ENCODE measurements around the gene NR6A1. TPM values are rescaled to one million over a fixed set of nuclear protein-coding genes. Genes with fewer than 3 reads are reported as not detected.

Gene NR6A1
- polyA plus RNA-seq, 2 of the 4 experiments (the other 2 are of a cell fraction): 1.7 to 3.3 TPM

DNA sequence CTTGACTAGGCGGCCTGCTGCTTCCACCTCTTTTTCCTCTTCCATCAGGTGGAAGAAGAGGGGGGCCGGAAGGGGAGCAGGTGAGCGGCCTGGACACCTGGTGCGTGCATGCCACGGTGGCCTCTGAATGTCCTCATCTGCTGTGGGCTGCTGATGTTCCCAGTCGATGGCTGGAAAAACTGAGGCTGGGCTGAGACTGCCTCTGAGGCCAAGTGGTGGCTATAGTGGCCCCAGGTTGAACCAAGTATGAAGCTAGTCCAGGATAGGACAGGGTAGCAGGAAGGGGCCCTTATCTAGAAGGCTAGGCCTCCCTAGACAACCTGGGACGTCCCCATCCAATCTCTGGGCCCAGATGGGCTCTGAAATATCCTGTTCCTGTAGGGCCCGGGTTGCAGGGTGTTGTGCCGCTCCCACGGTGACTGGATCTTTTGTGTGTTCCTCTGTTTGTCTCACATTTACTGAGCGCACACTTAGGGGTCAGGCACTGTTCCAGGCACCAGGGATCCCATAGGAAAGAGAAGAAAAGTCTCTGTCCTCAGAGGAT, 263.2 kb downstream of the NR6A1 start:
- TF ChIP-seq, protein P1, sequence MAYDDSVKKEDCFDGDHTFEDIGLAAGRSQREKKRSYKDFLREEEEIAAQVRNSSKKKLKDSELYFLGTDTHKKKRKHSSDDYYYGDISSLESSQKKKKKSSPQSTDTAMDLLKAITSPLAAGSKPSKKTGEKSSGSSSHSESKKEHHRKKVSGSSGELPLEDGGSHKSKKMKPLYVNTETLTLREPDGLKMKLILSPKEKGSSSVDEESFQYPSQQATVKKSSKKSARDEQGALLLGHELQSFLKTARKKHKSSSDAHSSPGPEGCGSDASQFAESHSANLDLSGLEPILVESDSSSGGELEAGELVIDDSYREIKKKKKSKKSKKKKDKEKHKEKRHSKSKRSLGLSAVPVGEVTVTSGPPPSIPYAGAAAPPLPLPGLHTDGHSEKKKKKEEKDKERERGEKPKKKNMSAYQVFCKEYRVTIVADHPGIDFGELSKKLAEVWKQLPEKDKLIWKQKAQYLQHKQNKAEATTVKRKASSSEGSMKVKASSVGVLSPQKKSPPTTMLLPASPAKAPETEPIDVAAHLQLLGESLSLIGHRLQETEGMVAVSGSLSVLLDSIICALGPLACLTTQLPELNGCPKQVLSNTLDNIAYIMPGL (CRISPR knock-in tag; IDR thresholded peaks at IDR 0.05; ENCODE audit: borderline replicate concordance): no peak
- TF ChIP-seq HOXB13 (CRISPR knock-in tag; IDR thresholded peaks at IDR 0.05; ENCODE audit: low read depth): no peak
- TF ChIP-seq SMC3 (IDR thresholded peaks at IDR 0.05): no peak
- no peak for TF ChIP-seq NPAS2 (CRISPR knock-in tag; IDR thresholded peaks at IDR 0.05; ENCODE audit: borderline replicate concordance)
- TF ChIP-seq, protein P2, sequence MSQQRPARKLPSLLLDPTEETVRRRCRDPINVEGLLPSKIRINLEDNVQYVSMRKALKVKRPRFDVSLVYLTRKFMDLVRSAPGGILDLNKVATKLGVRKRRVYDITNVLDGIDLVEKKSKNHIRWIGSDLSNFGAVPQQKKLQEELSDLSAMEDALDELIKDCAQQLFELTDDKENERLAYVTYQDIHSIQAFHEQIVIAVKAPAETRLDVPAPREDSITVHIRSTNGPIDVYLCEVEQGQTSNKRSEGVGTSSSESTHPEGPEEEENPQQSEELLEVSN (IDR thresholded peaks at IDR 0.05; ENCODE audit: borderline replicate concordance, low read depth): no peak
- TF ChIP-seq, protein P3, sequence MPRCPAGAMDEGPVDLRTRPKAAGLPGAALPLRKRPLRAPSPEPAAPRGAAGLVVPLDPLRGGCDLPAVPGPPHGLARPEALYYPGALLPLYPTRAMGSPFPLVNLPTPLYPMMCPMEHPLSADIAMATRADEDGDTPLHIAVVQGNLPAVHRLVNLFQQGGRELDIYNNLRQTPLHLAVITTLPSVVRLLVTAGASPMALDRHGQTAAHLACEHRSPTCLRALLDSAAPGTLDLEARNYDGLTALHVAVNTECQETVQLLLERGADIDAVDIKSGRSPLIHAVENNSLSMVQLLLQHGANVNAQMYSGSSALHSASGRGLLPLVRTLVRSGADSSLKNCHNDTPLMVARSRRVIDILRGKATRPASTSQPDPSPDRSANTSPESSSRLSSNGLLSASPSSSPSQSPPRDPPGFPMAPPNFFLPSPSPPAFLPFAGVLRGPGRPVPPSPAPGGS (IDR thresholded peaks at IDR 0.05): no peak
- no peak for TF ChIP-seq FOSB (CRISPR knock-in tag; IDR thresholded peaks at IDR 0.05)
- no peak for TF ChIP-seq FOXS1 (CRISPR knock-in tag; IDR thresholded peaks at IDR 0.05)
- 0 out of 3 replicates have a peak, but pooled peaks cover 3% of the 10 kb centered on the region for H3K4me1 ChIP-seq
- FAIRE-seq (no peak), ATAC-seq (no peak), DNase-seq (ENCODE audit: low read depth in 1 of 2, low spot score in 1 of 2) (no peak)
- H3K4me3 ChIP-seq: no peak overlapping the region
- POLR2A ChIA-PET: no interaction called here
- no peak overlapping the region for H3K4me2 ChIP-seq
- 85% methylated on average over 11 of the region's 11 CpGs for WGBS (ENCODE audit: missing lambda C conversion rate)
- H3K9me3 ChIP-seq: no peaks in the 10 kb centered on the region
- no peak overlapping the region for H3K27ac ChIP-seq
- CTCF ChIA-PET: interaction anchor here (1.5 kb wide), 1 partner anchor 29 kb away, joined by 3 read pairs; no protein-coding TSS in a partner anchor

DNA sequence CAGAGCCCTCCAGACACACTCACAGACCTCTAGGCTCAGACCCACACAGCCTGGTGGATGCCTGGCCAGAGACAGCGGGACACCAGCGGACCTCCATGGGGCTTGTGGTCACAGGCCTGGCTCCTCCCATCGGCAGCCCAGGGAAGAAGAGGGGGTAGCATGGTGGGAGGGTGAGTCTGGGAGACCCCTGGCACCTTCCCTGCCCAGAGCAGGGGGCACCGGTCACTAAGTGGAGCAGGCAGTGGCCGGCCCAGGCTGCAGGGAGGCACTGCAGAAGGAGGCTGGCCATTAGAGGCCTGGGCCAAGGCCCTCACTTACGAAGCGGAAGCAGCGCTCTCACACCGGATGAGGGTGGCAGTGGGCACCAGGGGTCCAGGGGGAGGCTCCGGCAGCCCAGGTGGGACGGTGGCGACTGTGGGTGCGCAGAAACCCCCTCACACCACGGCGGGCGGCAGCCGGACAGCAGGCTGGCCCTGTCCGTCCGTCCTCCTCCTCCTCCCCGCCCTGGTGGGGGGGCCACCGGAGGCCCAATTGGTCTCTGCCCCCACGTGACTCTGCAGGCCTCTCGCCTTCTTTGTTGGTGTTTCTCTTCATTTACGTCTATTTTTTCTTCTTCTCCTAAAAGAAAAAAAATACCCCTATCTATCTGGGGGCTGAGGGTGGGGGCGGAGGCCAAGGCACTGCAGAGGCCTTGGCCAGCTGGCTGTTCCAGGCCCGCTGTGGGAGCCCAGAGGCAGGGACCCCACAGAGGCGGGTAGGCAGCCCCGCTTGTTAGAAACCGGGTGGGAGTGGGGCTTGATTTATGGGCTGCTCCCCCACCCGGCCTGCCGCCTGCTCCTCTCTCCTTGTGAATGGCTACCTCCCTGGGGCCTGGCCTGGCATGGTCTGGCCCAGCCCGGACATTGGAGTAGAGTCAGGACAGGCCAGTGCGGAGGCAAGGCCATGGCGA, 263.9 kb downstream of the NR6A1 start, which contains the start of gene NR5A1:
TSS of gene NR5A1 (minus strand) at position 469 of the 949 bp plus-strand sequence. CDS start 4,004 bp downstream, outside the sequence.
- Histone ChIP-seq H3K4me1 (0 out of 3 replicates have a peak, but pooled peaks cover 3% of the 10 kb centered on the region), H3K4me2 (no peak within 1 kb of the TSS), H3K27ac (no peak within 1 kb of the TSS), H3K4me3 (no peak within 1 kb of the TSS), H3K9me3 (no peaks in the 10 kb centered on the region)
- FAIRE-seq: no peak
- WGBS (ENCODE audit: missing lambda C conversion rate): 92% methylated on average over 28 of the region's 34 CpGs
- POLR2A ChIA-PET: no interaction called here
- TF ChIP-seq RCOR1 (IDR thresholded peaks at IDR 0.05; ENCODE audit: low read depth, low read length): no peak
- TF ChIP-seq, protein P4, sequence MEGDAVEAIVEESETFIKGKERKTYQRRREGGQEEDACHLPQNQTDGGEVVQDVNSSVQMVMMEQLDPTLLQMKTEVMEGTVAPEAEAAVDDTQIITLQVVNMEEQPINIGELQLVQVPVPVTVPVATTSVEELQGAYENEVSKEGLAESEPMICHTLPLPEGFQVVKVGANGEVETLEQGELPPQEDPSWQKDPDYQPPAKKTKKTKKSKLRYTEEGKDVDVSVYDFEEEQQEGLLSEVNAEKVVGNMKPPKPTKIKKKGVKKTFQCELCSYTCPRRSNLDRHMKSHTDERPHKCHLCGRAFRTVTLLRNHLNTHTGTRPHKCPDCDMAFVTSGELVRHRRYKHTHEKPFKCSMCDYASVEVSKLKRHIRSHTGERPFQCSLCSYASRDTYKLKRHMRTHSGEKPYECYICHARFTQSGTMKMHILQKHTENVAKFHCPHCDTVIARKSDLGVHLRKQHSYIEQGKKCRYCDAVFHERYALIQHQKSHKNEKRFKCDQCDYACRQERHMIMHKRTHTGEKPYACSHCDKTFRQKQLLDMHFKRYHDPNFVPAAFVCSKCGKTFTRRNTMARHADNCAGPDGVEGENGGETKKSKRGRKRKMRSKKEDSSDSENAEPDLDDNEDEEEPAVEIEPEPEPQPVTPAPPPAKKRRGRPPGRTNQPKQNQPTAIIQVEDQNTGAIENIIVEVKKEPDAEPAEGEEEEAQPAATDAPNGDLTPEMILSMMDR (IDR thresholded peaks at IDR 0.05): no peak
- TF ChIP-seq RAD21 (conservative IDR thresholded peaks at IDR 0.05 in 1 of 2, IDR thresholded peaks at IDR 0.05 in 1 of 2): no peak
- no peak for TF ChIP-seq TFCP2L1 (CRISPR knock-in tag; IDR thresholded peaks at IDR 0.05)
- TF ChIP-seq, protein P3 (IDR thresholded peaks at IDR 0.05): no peak
- no peak for TF ChIP-seq NFE2L2 (conservative IDR thresholded peaks at IDR 0.05; ENCODE audit: low read length)
- TF ChIP-seq CEBPB (IDR thresholded peaks at IDR 0.05): no peak
- no peak for TF ChIP-seq MAFK (IDR thresholded peaks at IDR 0.05; ENCODE audit: partially characterized antibody)
- TF ChIP-seq MYC (IDR thresholded peaks at IDR 0.05; ENCODE audit: borderline replicate concordance, low read length): no peak
- no peak for TF ChIP-seq PHF8 (IDR thresholded peaks at IDR 0.05; ENCODE audit: borderline replicate concordance, low read depth)
- no peak for TF ChIP-seq GATA3 (IDR thresholded peaks at IDR 0.05; ENCODE audit: borderline replicate concordance)
- no peak for TF ChIP-seq KDM1A (IDR thresholded peaks at IDR 0.05; ENCODE audit: low read depth)
- TF ChIP-seq, protein P1 (CRISPR knock-in tag; IDR thresholded peaks at IDR 0.05; ENCODE audit: borderline replicate concordance): no peak
- TF ChIP-seq HDAC2 (IDR thresholded peaks at IDR 0.05): no peak
- TF ChIP-seq CBX8 (IDR thresholded peaks at IDR 0.05): no peak
- no peak for TF ChIP-seq RFX5 (IDR thresholded peaks at IDR 0.05)
- TF ChIP-seq MAZ (IDR thresholded peaks at IDR 0.05; ENCODE audit: borderline replicate concordance, low read depth, low read length): no peak
- TF ChIP-seq, protein P5, sequence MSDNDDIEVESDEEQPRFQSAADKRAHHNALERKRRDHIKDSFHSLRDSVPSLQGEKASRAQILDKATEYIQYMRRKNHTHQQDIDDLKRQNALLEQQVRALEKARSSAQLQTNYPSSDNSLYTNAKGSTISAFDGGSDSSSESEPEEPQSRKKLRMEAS (IDR thresholded peaks at IDR 0.05): no peak
- ATAC-seq: no peak
- DNase-seq (ENCODE audit: low read depth in 1 of 2, low spot score in 1 of 2): no peak
- CTCF ChIA-PET: interaction anchor here (1.2 to 1.5 kb wide), 2 partner anchors 10 to 30 kb away, joined by 3 to 4 read pairs; no protein-coding TSS in a partner anchor

Data from A549 (cell line).